Stimulated activated CD4-positive, alpha-beta T cell treated with anti-CD3 and anti-CD28 coated beads, Interleukin-4, amount 100 ng/mL, for 24 hours (primary cell): ENCODE data around the gene MFNG.
A peak's percentile ranks its signal among the peaks of the same experiment; 100 is the strongest.

Experiments used
- DNase-seq: peaks from one replicate; pipeline ENCODE4 v3.0.0-alpha.2; 2020

MFNG gene

GRCh38 chr22:37420686-37421467 is 65.3 kb downstream of the MFNG start:
- no peak for DNase-seq

- DNase-seq: peak; percentile 15
These were observed 66.1 kb downstream of the MFNG start for GRCh38 chr22:37419969-37420685.

GRCh38 chr22:37419370-37419968 is 66.7 kb downstream of the MFNG start:
- DNase-seq: no peak
